Superior temporal gyrus (tissue), 1 donor: ENCODE measurements around the gene PRDM5.

Source experiments
- DNase-seq: peaks from one replicate; pipeline ENCODE4 v3.0.0-alpha.2; 2016; ENCODE audit errors: extremely low spot score

PRDM5 gene

DNA sequence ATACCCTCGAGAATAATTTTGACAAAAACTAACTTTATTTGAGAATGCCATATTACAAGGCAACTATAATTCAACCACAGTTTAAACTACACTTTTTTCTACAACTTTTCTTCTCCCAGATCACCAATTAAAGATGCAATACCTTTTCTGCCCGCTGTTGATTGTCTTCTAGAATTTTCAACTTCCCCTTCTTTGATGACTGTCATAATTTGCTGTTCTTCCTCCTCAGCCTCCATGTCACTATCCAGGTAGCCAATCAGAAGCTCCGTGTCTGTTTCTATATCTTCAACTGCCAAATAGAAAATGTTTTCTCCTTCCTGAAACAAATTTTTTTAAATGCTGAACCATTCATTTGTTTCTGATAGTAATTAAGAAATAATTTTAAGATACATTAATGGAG lies 101.5 kb downstream of the PRDM5 start:
- DNase-seq = no peak

DNA sequence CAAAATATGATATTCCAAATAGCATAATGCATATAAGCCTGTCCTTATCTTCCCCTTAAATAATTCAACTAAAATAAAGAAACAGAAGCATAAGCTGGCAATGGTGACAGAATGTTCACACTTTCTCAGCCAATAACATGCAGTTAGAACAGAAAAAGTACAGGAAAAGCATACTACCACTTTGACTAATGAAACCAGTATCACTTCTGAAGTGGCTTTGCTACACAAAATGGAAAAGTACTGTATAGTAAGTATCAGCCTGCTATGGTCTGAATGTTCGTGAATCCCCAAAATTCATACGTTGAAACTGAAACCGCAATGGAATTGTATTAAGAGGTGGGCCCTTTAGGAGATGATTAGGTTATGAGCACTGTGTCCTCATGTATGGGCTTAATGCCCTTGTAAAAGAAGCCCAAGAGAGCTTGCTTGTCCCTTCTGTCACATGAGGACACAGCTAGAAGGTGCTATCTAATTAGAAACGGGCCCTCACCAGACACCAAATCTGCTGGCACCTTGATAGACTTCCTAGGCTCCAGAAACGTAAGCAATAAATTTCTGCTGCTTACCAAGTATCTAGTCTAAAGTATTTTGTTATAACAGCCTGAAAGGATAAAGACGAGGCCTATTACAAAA lies 102.6 kb downstream of the PRDM5 start:
- no peak for DNase-seq

- no peak for DNase-seq
These were observed 106.1 kb downstream of the PRDM5 start for GRCh38 chr4:120816296-120816965.

DNA sequence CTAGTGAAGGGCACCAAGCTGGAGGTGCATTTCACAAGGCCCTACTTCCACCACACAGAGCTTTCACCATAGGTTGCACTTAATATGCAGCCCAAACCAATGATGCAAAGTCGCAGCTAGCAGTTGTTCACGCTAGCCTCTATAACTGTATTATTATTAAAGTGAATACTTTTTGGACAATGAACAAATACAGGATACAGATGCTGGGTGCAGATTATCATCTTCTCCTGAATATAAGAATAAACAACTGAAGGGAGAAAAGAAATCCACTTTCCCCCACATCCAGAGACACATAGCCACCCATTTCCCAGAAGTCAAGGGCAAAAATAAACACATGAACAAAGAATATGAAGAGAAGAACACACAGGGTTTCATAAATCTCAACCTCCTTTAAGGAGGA lies 107.2 kb downstream of the PRDM5 start:
- no peak for DNase-seq

DNA sequence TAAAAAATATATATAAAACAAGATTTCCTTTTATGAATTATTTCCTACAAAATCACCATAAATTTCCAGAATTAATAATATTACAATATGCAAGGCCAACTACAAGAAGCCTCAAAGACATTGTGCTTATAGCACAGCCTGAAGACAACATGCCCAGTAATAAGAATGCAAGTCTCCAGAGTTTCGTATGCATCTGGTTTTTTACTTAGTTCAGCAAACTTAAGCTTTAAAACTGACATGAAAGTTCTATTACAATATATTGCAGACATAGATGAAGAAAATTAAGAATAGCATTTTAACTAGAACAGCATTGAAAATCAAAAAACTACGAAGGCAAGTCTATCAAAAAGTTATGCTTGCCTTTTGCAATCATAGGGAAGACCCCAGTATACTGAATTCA lies 107.6 kb downstream of the PRDM5 start:
- no peak for DNase-seq

DNA sequence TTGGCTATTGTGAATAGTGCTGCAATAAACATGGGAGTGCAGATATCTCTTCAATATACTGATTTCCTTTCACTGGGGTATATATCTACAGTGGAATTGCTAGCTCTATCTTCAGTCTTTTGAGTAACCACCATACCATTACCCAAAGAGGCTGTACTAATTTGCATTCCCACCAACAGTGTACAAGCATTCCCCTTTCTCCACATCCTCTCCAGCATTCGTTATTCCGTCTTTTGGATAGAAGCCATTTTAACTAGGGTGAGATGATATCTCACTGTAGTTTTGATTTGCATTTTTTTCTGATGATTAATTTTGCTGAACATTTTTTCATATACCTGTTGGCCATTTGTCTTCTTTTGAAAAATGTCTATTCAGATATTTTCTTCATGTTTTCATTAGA lies 110.3 kb downstream of the PRDM5 start:
- DNase-seq = no peak

- DNase-seq = no peak
These were observed 113.0 kb downstream of the PRDM5 start for GRCh38 chr4:120809518-120809917.

DNA sequence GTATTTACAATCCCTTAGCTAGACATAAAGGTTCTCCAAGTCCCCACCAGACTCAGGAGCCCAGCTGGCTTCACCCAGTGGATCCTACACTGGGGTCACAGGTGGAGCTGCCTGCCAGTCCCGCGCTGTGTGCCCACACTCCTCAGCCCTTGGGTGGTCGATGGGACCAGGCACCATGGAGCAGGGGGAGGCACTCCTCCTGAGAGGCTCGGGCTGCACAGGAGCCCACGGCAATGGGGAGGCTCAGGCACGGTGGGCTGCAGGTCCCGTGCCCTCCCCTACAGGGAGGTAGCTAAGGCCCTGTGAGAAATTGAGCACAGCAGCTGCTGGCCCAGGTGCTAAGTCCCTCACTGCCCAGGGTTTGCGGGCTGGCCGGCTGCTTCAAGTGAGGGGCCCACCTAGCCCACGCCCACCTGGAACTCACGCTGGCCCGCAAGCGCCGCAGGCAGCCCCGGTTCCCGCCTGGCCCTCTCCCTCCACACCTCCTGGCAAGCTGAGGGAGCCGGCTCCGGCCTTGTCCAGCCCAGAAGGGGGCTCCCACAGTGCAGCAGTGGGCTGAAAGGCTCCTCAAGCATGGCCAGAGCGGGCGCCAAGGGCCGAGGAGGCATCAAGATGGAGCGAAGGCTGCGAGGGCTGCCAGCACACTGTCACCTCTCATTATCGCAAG lies 113.9 kb downstream of the PRDM5 start:
- DNase-seq = no peak

DNA sequence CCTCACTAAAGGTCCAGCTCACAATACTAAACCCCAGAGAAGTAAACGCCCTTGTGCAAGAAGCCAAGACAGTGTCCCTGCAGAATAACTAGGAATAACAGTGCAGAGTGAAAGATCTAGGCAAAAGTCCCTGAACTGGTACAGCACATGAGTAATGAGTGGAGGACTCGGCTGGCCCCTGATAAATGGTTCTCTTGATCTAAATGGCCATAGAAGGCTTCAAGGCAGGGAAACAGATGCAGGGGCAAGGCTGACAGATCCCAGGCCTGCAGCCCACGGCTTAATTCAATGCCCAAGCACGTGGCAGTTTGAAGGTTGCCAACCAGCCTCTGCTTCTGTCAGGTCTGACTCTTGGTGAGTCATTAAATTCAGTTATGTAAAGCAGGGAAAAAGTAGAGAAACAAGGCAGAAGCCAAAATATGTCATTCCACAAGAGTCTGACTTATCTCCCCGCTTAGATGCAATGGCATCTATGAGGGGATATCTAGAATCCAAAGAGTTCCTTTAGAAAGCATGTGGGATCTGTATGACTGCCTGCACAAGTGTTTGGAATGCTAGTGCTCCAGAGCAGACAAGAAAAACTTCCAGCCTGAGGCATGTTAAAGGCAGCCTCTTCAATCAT lies 121.3 kb downstream of the PRDM5 start:
- DNase-seq = peak; percentile 45

DNA sequence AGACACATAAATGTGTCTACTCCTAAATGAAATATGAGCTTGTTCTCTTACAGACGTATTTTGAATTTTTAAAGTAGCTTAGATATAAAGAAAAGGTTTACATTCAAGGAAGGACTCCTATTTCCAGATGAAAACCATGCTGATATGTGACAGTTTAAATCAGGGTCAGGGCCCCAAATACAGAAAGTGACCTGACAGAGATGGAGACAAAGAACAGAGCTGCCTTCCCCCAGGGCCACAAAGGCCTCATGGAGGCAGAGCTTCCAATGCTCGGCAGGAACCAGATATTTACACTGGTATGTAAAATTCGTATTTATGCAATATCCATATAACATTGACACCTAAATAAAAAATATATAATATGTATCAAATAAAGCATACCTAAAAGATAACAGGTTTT lies 124.0 kb downstream of the PRDM5 start:
- no peak for DNase-seq

GRCh38 chr4:120796271-120796670 lies 126.3 kb downstream of the PRDM5 start:
- no peak for DNase-seq

- no peak for DNase-seq
These were observed 137.3 kb downstream of the PRDM5 start for GRCh38 chr4:120785202-120785601.

GRCh38 chr4:120777459-120777858 lies 145.1 kb downstream of the PRDM5 start:
- DNase-seq = no peak

GRCh38 chr4:120775431-120775830 lies 147.1 kb downstream of the PRDM5 start:
- DNase-seq = no peak

GRCh38 chr4:120773641-120774040 lies 148.9 kb downstream of the PRDM5 start:
- no peak for DNase-seq

DNA sequence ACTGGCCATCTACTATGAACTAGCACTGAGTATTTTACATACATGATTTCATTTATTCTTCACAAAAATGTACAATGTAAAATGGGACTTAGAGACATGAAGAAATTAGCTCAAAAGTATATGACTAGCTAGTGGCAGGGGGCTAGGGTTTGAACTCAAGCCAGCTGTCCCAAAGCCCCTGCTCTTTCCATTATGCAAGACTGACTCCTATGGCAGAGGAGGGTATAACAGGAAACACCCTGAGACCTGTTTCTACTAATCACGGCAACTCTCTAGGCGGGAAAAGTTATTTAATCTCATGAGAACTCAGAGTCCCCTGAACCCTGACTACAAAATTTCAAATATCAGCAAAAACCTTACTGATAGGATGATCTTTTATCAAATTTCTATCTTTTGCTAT lies 150.6 kb downstream of the PRDM5 start:
- DNase-seq = no peak

GRCh38 chr4:120770897-120771296 lies 151.6 kb downstream of the PRDM5 start:
- DNase-seq = no peak

DNA sequence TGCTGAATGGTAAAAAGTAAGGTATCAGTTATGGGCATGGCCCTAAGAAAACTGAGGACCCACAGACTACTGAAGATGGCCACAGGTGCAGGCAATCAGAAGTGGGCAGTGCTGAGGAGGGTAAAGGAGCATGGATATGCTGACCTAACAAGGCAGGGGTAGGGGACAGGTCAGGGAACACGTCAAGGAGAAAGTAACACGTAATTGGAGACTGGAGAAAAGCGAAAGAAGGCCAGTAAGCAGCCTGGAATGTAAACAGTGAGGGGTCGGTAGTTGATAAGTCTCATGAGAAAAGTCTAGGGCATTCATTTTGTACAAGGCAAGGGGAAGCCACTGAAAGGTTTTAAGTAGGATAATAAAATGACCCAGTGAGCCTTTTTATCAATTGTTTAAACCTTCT lies 153.3 kb downstream of the PRDM5 start:
- no peak for DNase-seq

GRCh38 chr4:120765260-120765680 lies 157.3 kb downstream of the PRDM5 start:
- no peak for DNase-seq

- DNase-seq = no peak
These were observed 158.9 kb downstream of the PRDM5 start for GRCh38 chr4:120763650-120764049.

DNA sequence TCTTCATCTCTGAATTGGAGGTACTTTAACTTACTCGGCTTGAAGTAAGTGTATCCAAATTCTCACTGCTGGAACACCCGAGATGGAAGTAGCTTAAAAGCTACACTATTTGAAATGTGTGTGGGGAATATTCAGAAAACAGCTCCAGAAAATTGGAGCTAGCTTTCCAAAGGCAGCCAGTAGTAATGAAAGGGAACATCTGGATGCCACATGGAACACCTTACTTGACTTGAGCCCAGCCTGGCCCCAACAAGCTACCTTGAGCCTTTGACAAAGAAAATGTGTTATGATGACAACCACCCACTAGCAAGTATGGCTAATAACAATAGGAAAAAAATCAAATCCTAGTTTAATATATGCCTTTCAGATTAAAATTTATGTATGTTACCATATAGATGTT lies 161.5 kb downstream of the PRDM5 start:
- no peak for DNase-seq

GRCh38 chr4:120760047-120760446 lies 162.5 kb downstream of the PRDM5 start:
- no peak for DNase-seq

DNA sequence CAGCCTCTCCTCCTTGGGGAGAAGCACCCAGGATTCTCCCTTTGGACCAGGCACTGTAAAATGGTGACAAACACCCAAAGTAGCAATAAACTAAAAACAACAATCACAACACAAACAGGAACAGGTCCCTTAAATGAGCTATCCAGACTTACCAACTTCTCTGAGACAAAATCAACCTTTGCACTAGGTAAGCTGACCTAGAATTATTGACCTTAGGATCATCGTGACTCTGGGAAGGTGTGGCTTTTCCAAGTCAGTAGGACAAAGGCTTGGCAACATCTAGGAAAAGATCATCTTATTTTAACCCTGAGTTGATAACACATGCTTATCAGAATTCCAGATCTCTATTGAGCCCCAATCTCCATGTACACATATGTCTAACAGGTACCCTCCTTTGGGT lies 166.7 kb downstream of the PRDM5 start:
- no peak for DNase-seq
